H1 (cell line): ENCODE results near the gene PIEZO1. TPM values are rescaled to one million over a fixed set of nuclear protein-coding genes. Genes with fewer than 3 reads are reported as not detected.

Experiments used
- CTCF ChIA-PET: fragments of 300-600 bp; sonication (Branson Sonifier 250); formaldehyde crosslinking; loops from one replicate; lab custom pipeline; 2021; ENCODE audit not compliant: partially characterized antibody; lab: Charles Lee
- POLR2A ChIA-PET: fragments of 300-600 bp; sonication (Branson Sonifier 250); formaldehyde crosslinking; loops from one replicate; lab custom pipeline; 2021; ENCODE audit warnings: inconsistent platforms; ENCODE audit not compliant: partially characterized antibody; lab: Charles Lee
- DNase-seq, 2 experiments: peaks; one replicate each; pipeline versions ENCODE4 v3.0.0 to v3.0.0-alpha.2; 2010 to 2022; ENCODE audit warnings: low spot score in 2 of 2, low read depth in 1 of 2, mixed read lengths in 1 of 2
- FAIRE-seq: peaks from 2 replicates; lab custom pipeline; 2011; peaks lifted over from hg19 to GRCh38; lab: Jason Lieb, UNC
- H2AFZ ChIP-seq: 2 replicates; pipeline ENCODE4 v1.8.1; 2012; ENCODE audit warnings: low read length, inconsistent platforms
- H2AK5ac ChIP-seq: 2 replicates; pipeline ENCODE4 v1.6.1; 2013; ENCODE audit warnings: low read depth, low read length
- H2BK120ac ChIP-seq: replicated peaks from 2 replicates; pipeline ENCODE3; 2013; ENCODE audit warnings: low read depth, low read length, inconsistent platforms
- H2BK12ac ChIP-seq: 2 replicates; pipeline ENCODE4 v1.6.1; 2013; ENCODE audit warnings: low read depth, low read length
- H2BK15ac ChIP-seq: 2 replicates; pipeline ENCODE4 v1.6.1; 2013; ENCODE audit warnings: low read length
- H2BK20ac ChIP-seq: 2 replicates; pipeline ENCODE4 v1.6.1; 2013; ENCODE audit warnings: low read length
- H2BK5ac ChIP-seq: 2 replicates; pipeline ENCODE4 v1.6.1; 2013; ENCODE audit warnings: low read depth, low read length
- H3K14ac ChIP-seq: 2 replicates; pipeline ENCODE4 v1.6.1; 2013; ENCODE audit warnings: inconsistent platforms; ENCODE audit not compliant: insufficient read length
- H3K18ac ChIP-seq: 2 replicates; pipeline ENCODE4 v1.6.1; 2013; ENCODE audit warnings: low read length; ENCODE audit errors: extremely low read depth
- H3K23ac ChIP-seq: 2 replicates; pipeline ENCODE4 v1.6.1; 2013; ENCODE audit warnings: inconsistent platforms; ENCODE audit not compliant: insufficient read length
- H3K23me2 ChIP-seq: 2 replicates; pipeline ENCODE4 v1.6.1; 2013; ENCODE audit warnings: low read depth, low read length
- H3K27ac ChIP-seq: 2 replicates; pipeline ENCODE4 v1.6.1; 2011; ENCODE audit warnings: low read depth, low read length, inconsistent platforms
- H3K27me3 ChIP-seq, 4 experiments: replicated peaks in 1 of 4; 1 replicate in 1 of 4; 2 replicates in 3 of 4; pipeline versions ENCODE4 v1.6.1 to v1.8.1; 2011 to 2013; ENCODE audit warnings: low read length in 3 of 4, mild to moderate bottlenecking in 3 of 4, inconsistent platforms in 2 of 4, mixed read lengths in 2 of 4, moderate library complexity in 1 of 4; ENCODE audit not compliant: control insufficient read depth in 3 of 4, insufficient read depth in 3 of 4; ENCODE audit errors: extremely low read depth in 1 of 4
- H3K36me3 ChIP-seq, 4 experiments: 2 replicates each; pipeline versions ENCODE4 v1.6.1 to v1.8.1; 2011 to 2013; ENCODE audit warnings: mild to moderate bottlenecking in 4 of 4, low read length in 3 of 4, moderate library complexity in 2 of 4, control low read depth in 1 of 4, inconsistent platforms in 1 of 4; ENCODE audit not compliant: insufficient read depth in 4 of 4, control insufficient read depth in 2 of 4
- H3K4ac ChIP-seq: replicated peaks from 2 replicates; pipeline ENCODE3; 2013; ENCODE audit warnings: low read length, low read depth, mixed read lengths, inconsistent platforms; ENCODE audit not compliant: insufficient read length
- H3K4me1 ChIP-seq, 4 experiments: replicated peaks in 1 of 4; 1 replicate in 1 of 4; 2 replicates in 3 of 4; pipeline versions ENCODE4 v1.6.1 to v1.8.1; 2011 to 2013; ENCODE audit warnings: low read length in 3 of 4, inconsistent platforms in 2 of 4, mixed read lengths in 1 of 4; ENCODE audit not compliant: insufficient read depth in 4 of 4, control insufficient read depth in 3 of 4
- H3K4me2 ChIP-seq, 2 experiments: 2 replicates each; pipeline versions ENCODE4 v1.6.1 to v1.8.1; 2011 to 2013; ENCODE audit warnings: low read depth in 2 of 2, low read length in 2 of 2, control low read depth in 1 of 2, inconsistent platforms in 1 of 2, mild to moderate bottlenecking in 1 of 2; ENCODE audit not compliant: insufficient read depth in 1 of 2
- H3K4me3 ChIP-seq, 4 experiments: fragments of 200-600, 300-600 bp in 1 of 4; sonication (generic), shearing (Covaris generic), sonication (Bioruptor Twin) in 1 of 4; 2 replicates each; pipeline versions ENCODE4 v1.5.1 to v1.8.1; 2011 to 2016; ENCODE audit warnings: low read length in 4 of 4, low read depth in 3 of 4, control low read depth in 2 of 4, inconsistent platforms in 2 of 4, mild to moderate bottlenecking in 2 of 4, mixed read lengths in 1 of 4, moderate library complexity in 1 of 4; ENCODE audit not compliant: insufficient read depth in 2 of 4; ENCODE audit errors: extremely low read depth in 1 of 4
- H3K56ac ChIP-seq: replicated peaks from 2 replicates; pipeline ENCODE3; 2013; ENCODE audit warnings: low read depth, mild to moderate bottlenecking, mixed read lengths, low read length, inconsistent platforms; ENCODE audit not compliant: insufficient read length
- H3K79me1 ChIP-seq: 2 replicates; pipeline ENCODE4 v1.6.1; 2013; ENCODE audit warnings: low read depth, low read length, control low read depth
- H3K79me2 ChIP-seq, 2 experiments: 2 replicates each; pipeline versions ENCODE4 v1.6.1 to v1.8.1; 2012 to 2013; ENCODE audit warnings: low read length in 2 of 2, mild to moderate bottlenecking in 2 of 2, inconsistent platforms in 1 of 2; ENCODE audit not compliant: insufficient read depth in 2 of 2, control insufficient read depth in 1 of 2
- H3K9ac ChIP-seq, 4 experiments: replicated peaks in 1 of 4; 1 replicate in 1 of 4; 2 replicates in 3 of 4; pipeline versions ENCODE4 v1.6.1 to v1.8.1; 2011 to 2013; ENCODE audit warnings: low read depth in 3 of 4, low read length in 3 of 4, control low read depth in 2 of 4, mild to moderate bottlenecking in 2 of 4, moderate library complexity in 2 of 4, inconsistent platforms in 1 of 4; ENCODE audit errors: extremely low read depth in 1 of 4
- H3K9me3 ChIP-seq, 2 experiments: 2 replicates each; pipeline versions ENCODE4 v1.6.1 to v1.8.1; 2012 to 2013; ENCODE audit warnings: mild to moderate bottlenecking in 2 of 2, moderate library complexity in 2 of 2, control low read depth in 1 of 2, inconsistent platforms in 1 of 2, low read depth in 1 of 2, low read length in 1 of 2, mixed read lengths in 1 of 2; ENCODE audit not compliant: insufficient read depth in 2 of 2
- H4K20me1 ChIP-seq, 2 experiments: replicated peaks in 1 of 2; 2 replicates each; pipeline versions ENCODE3 to v1.8.1; 2011 to 2013; ENCODE audit warnings: inconsistent platforms in 2 of 2, low read length in 2 of 2, mild to moderate bottlenecking in 1 of 2; ENCODE audit not compliant: insufficient read depth in 2 of 2, control insufficient read depth in 1 of 2
- H4K5ac ChIP-seq: 2 replicates; pipeline ENCODE4 v1.6.1; 2013; ENCODE audit warnings: low read length, low read depth, mixed read lengths, inconsistent platforms; ENCODE audit not compliant: insufficient read length
- H4K8ac ChIP-seq: 2 replicates; pipeline ENCODE4 v1.8.0; 2013; ENCODE audit warnings: mild to moderate bottlenecking, moderate library complexity, low read length, inconsistent platforms; ENCODE audit not compliant: insufficient read depth; ENCODE audit errors: extremely low read depth
- H4K91ac ChIP-seq: replicated peaks from 2 replicates; pipeline ENCODE3; 2013; ENCODE audit warnings: low read length, mixed read lengths, inconsistent platforms; ENCODE audit not compliant: insufficient read length
- ASH2L ChIP-seq: fragments of 200-600, 300-600 bp; sonication (generic); IDR thresholded peaks from one replicate; pipeline ENCODE4 v1.7.1; 2017; ENCODE audit warnings: low read length
- GABPA ChIP-seq: IDR thresholded peaks from 2 replicates; pipeline ENCODE4 v1.6.1; 2011; ENCODE audit warnings: mild to moderate bottlenecking, low read length, moderate library complexity, borderline replicate concordance; ENCODE audit not compliant: insufficient read depth
- KDM4A ChIP-seq: IDR thresholded peaks from one replicate; pipeline ENCODE4 v1.7.1; 2012; ENCODE audit warnings: low read depth, mild to moderate bottlenecking, moderate library complexity, low read length, inconsistent platforms; ENCODE audit not compliant: severe bottlenecking
- POLR2A ChIP-seq, 2 experiments: IDR thresholded peaks; 1 replicate in 1 of 2; 2 replicates in 1 of 2; pipeline ENCODE4 v1.6.1; 2011; ENCODE audit warnings: low read depth in 2 of 2, low read length in 2 of 2, mild to moderate bottlenecking in 2 of 2; ENCODE audit errors: control extremely low read depth in 1 of 2
- TAF1 ChIP-seq: IDR thresholded peaks from 2 replicates; pipeline ENCODE4 v1.6.1; 2011; ENCODE audit warnings: mild to moderate bottlenecking, low read depth, low read length
- TEAD4 ChIP-seq: IDR thresholded peaks from 2 replicates; pipeline ENCODE4 v1.6.1; 2012; ENCODE audit warnings: low read depth, low read length, inconsistent platforms, mixed read lengths
- WGBS, 2 experiments: shearing (Covaris generic) in 1 of 2; methylation state at CpG; one replicate each; pipeline versions ENCODE4 v1.1.6 to v1.1.7; 2013 to 2015; ENCODE audit warnings: low lambda C conversion rate in 2 of 2, mixed read lengths in 2 of 2, inconsistent platforms in 1 of 2, low coverage in 1 of 2, missing lambda C conversion rate in 1 of 2; ENCODE audit not compliant: insufficient replicate concordance in 2 of 2, insufficient coverage in 1 of 2, insufficient read length in 1 of 2; ENCODE audit errors: extremely low coverage in 1 of 2, missing lambda C conversion rate in 1 of 2; 5-methylcytosine and 5-hydroxymethylcytosine counted together
- polyA plus RNA-seq, 7 experiments: library from polyadenylated mRNA; depleted of rRNA in 3 of 7; stranded (reverse) in 5 of 7; unstranded in 2 of 7; fragments of >200 nt in 5 of 7; fragments of 200-250 nt in 2 of 7; gene quantifications; 1 replicate in 5 of 7; 2 replicates in 1 of 7; 4 replicates in 1 of 7; pipeline versions ENCODE4 v1.2.1 to v1.2.3, GENCODE V29; 2011 to 2013; ENCODE audit warnings: missing spikeins in 2 of 7, mixed read lengths in 2 of 7
- total RNA-seq: library from RNA; stranded (reverse); fragmentation: NEBNext Ultra II Directional; extraction: Animal tissue kit (Norgen Biotek cat#: 25700); gene quantifications from 2 replicates; pipeline ENCODE4 v1.2.1, GENCODE V29; 2021
- TF ChIP-seq, protein P1 (sequence below): IDR thresholded peaks from 2 replicates; pipeline ENCODE4 v1.6.1; 2012; ENCODE audit warnings: inconsistent platforms
- TF ChIP-seq, protein P2 (sequence below), 3 experiments: IDR thresholded peaks; 1 replicate in 2 of 3; 2 replicates in 1 of 3; pipeline versions ENCODE4 v1.5.1 to v1.6.1; 2011; ENCODE audit warnings: low read length in 3 of 3, mild to moderate bottlenecking in 3 of 3, inconsistent platforms in 2 of 3, low read depth in 1 of 3, moderate library complexity in 1 of 3; ENCODE audit not compliant: insufficient read depth in 1 of 3; ENCODE audit errors: control extremely low read depth in 1 of 3

Gene PIEZO1
- total and polyA plus RNA-seq, 2 of the 8 experiments (the other 6 are each of a cell fraction or from before 2014, with no cell fraction given) = 42.3 to 67.5 TPM

DNA sequence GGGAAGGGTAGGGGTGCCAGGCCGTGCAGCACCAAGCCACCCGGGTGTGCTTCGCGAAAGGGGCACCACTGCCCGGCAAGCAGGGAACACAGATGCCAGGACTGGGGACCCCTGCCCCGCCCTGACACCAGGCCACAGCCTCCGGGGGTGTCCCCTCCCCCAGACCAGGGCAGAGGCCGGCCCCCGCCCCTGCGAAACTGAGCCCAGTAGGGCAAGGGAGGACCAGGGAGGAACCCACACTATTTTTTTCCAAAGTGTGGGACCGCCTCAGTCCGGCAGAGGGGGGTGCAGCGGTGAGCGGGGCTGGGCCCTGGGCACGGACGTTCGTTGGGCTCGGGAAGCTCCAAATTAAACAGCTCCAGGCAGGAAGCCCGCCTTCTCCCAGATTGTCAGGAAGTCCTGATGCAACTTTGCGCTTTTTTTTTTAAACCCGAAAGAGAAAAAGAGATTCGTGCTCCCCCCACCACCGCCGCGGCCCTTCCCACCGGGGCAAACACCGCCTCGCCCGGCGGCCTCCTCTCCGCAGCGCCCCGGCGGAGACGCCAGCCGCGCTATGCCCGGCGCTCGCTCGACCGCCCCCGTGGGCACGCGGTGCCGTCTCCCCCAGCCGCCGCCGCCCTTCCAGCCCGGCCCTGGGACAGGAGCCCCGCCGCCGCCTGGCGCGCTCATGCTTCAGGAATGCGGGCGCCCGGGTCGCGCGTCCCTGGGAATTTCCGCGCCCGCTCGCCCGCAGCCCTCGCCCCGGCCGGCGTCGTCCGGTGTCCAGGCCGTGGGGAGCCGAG is 755 bp downstream of the PIEZO1 start:
- Histone ChIP-seq H2BK20ac (no peak overlapping the region), H4K91ac (peak overlapping the region; percentile 55), H2BK15ac (peak overlapping the region; percentile 46; the same call in 1 of the 2 replicates), H3K4me1 (peaks cover 0 to 7% (median 3%) of the 10 kb centered on the region in 4 experiments; a peak in 4 of 7 replicates), H3K14ac (no peak overlapping the region), H4K5ac (no peak overlapping the region), H3K4me3 (peak overlapping the region; percentile 28 to 71 (median 50)), H2BK12ac (0 out of 2 replicates have a peak overlapping the region, but pooled peaks have one; percentile 2), H3K79me2 (peaks cover 0 to 26% of the 10 kb centered on the region in 2 experiments; a peak in 1 of 4 replicates), H3K36me3 (no peaks in the 10 kb centered on the region), H4K20me1 (peaks cover 0 to 10% of the 10 kb centered on the region in 2 experiments), H3K23me2 (peaks cover 6% of the 10 kb centered on the region; the same call in 1 of the 2 replicates), H4K8ac (peak overlapping the region; percentile 76), H2AFZ (no peak overlapping the region), H3K9me3 (no peaks in the 10 kb centered on the region), H3K79me1 (peaks cover 3% of the 10 kb centered on the region; the same call in 1 of the 2 replicates), H3K18ac (no peak overlapping the region; the same call in none of the 2 replicates), H2AK5ac (peak overlapping the region; percentile 40; the same call in 1 of the 2 replicates), H2BK5ac (no peak overlapping the region), H3K23ac (no peak overlapping the region), H3K27me3 (peaks cover 0 to 6% (median 3%) of the 10 kb centered on the region in 4 experiments; a peak in 3 of 7 replicates), H3K9ac (peak overlapping the region in 2 of 4 experiments; percentile 30 to 67; a peak in 3 of 7 replicates), H3K4ac (peak overlapping the region; percentile 53), H3K56ac (no peak overlapping the region), H2BK120ac (no peak overlapping the region), H3K4me2 (peak overlapping the region; percentile 16 to 71), H3K27ac (no peak overlapping the region)
- CTCF ChIA-PET = interaction anchor here (0.7 to 7.4 kb wide), 13 partner anchors 8 to 126 kb away, joined by 3 to 94 read pairs (median 4); no protein-coding TSS in a partner anchor
- POLR2A ChIA-PET = interaction anchor here (0.6 to 2.2 kb wide), 8 partner anchors 9 to 822 kb away, joined by 3 to 12 read pairs (median 3); no protein-coding TSS in a partner anchor
- WGBS, 2 experiments = 3% methylated on average over 12 of the region's 74 CpGs; no CpG with 5 or more reads in 1 of the 2 experiments
- FAIRE-seq = no peak
- peak in 1 of 2 experiments; percentile 83 for DNase-seq
- TF ChIP-seq, protein P1, sequence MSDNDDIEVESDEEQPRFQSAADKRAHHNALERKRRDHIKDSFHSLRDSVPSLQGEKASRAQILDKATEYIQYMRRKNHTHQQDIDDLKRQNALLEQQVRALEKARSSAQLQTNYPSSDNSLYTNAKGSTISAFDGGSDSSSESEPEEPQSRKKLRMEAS = peak; percentile 77; the same call in 1 of the 2 replicates
- TF ChIP-seq KDM4A = peak; percentile 25
- TF ChIP-seq ASH2L = peak; percentile 62
- TF ChIP-seq POLR2A (IDR thresholded peaks at IDR 0.05; ENCODE audit: control extremely low read depth in 1 of 2, low read depth in 2 of 2, low read length in 2 of 2) = peak in 1 of 2 experiments; percentile 23; a peak in 2 of 3 replicates
- peak; percentile 74; the same call in 1 of the 2 replicates for TF ChIP-seq GABPA
- TF ChIP-seq TAF1 = peak; percentile 70
- TF ChIP-seq, protein P2, sequence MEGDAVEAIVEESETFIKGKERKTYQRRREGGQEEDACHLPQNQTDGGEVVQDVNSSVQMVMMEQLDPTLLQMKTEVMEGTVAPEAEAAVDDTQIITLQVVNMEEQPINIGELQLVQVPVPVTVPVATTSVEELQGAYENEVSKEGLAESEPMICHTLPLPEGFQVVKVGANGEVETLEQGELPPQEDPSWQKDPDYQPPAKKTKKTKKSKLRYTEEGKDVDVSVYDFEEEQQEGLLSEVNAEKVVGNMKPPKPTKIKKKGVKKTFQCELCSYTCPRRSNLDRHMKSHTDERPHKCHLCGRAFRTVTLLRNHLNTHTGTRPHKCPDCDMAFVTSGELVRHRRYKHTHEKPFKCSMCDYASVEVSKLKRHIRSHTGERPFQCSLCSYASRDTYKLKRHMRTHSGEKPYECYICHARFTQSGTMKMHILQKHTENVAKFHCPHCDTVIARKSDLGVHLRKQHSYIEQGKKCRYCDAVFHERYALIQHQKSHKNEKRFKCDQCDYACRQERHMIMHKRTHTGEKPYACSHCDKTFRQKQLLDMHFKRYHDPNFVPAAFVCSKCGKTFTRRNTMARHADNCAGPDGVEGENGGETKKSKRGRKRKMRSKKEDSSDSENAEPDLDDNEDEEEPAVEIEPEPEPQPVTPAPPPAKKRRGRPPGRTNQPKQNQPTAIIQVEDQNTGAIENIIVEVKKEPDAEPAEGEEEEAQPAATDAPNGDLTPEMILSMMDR (IDR thresholded peaks at IDR 0.05; ENCODE audit: control extremely low read depth in 1 of 3, insufficient read depth in 1 of 3, low read depth in 1 of 3, low read length in 3 of 3) = peak; percentile 47 to 61 (median 48)
- TF ChIP-seq TEAD4 = peak; percentile 47; the same call in 1 of the 2 replicates
